ENCODE measurements around the gene PITPNC1. TPM values are rescaled to one million over a fixed set of nuclear protein-coding genes. Genes with fewer than 3 reads are reported as not detected.

Gene PITPNC1
- total RNA-seq, 1 experiment from 2014 or later = 23.1 TPM

DNA sequence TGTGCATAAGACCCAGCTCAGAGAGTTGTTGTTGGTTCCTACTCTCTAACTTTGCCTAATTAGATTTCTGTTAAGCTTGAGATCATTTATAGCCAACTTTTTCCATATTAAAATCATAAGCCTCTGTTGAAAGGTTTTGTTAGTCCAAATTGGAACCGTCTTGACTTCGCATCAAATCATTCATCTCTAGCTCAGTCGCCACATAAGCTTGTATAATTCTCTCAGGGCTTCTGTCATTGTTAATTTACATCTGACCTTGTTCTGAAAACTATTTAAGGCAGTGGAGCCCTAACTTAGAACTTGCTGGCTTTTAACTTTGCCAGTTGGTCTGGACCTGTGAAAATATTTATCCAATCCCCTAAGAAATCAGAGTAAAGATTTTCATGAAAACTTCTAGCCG is 107.2 kb downstream of the PITPNC1 start:
- no peak overlapping the region for H3K9ac ChIP-seq (ENCODE audit: low read length)
- BruUV-seq (replicated peaks) = no TSS peak
- H3K9me3 ChIP-seq (ENCODE audit: low read length) = no peaks in the 10 kb centered on the region
- H4K20me1 ChIP-seq (ENCODE audit: low read length) = no peaks in the 10 kb centered on the region
- H3K36me3 ChIP-seq (ENCODE audit: low read depth, low read length) = no peaks in the 10 kb centered on the region
- H3K9me2 ChIP-seq (replicated peaks; ENCODE audit: low read length) = no peaks in the 10 kb centered on the region
- no peak overlapping the region for H2AFZ ChIP-seq (ENCODE audit: low read length)
- peaks cover 6% of the 10 kb centered on the region for H3F3A ChIP-seq (ENCODE audit: low read length, unreplicated experiment)
- TF ChIP-seq EZH2 (IDR thresholded peaks at IDR 0.05; ENCODE audit: low read length, unreplicated experiment) (no peak), CTCF (conservative IDR thresholded peaks at IDR 0.05; ENCODE audit: low read depth, low read length) (no peak), EZH2phosphoT487 (IDR thresholded peaks at IDR 0.05; ENCODE audit: borderline replicate concordance, low read length) (no peak)
- POLR2A ChIA-PET (ENCODE audit: unreplicated experiment) = no interaction called here
- no peak overlapping the region for H3K4me2 ChIP-seq (ENCODE audit: low read length)
- no peak overlapping the region for H3K4me3 ChIP-seq (ENCODE audit: low read length)
- CTCF ChIA-PET = interaction anchor here (1.5 kb wide), 1 partner anchor 110 kb away, joined by 3 read pairs; no protein-coding TSS in a partner anchor
- intact Hi-C loops (cut with micrococcal nuclease) = no loop called here
- DNase-seq = no peak
- no peaks in the 10 kb centered on the region for H3K27me3 ChIP-seq (ENCODE audit: low read length)
- H3K79me2 ChIP-seq (ENCODE audit: low read length) = no peaks in the 10 kb centered on the region
- H3K4me1 ChIP-seq (ENCODE audit: insufficient read depth, low read length) = peaks cover 26% of the 10 kb centered on the region
- H3K27ac ChIP-seq (ENCODE audit: low read length) = no peak overlapping the region
- no peak for ATAC-seq

- ChIA-PET POLR2A (ENCODE audit: unreplicated experiment) (no interaction called here), CTCF (no interaction called here)
- Histone ChIP-seq H3K9me2 (replicated peaks; ENCODE audit: low read length) (no peaks in the 10 kb centered on the region), H3K36me3 (ENCODE audit: low read depth, low read length) (no peaks in the 10 kb centered on the region), H3K4me3 (ENCODE audit: low read length) (no peak overlapping the region), H3K4me1 (ENCODE audit: insufficient read depth, low read length) (peaks cover 26% of the 10 kb centered on the region), H3K27me3 (ENCODE audit: low read length) (no peaks in the 10 kb centered on the region), H4K20me1 (ENCODE audit: low read length) (no peaks in the 10 kb centered on the region), H3K9me3 (ENCODE audit: low read length) (no peaks in the 10 kb centered on the region), H3K27ac (ENCODE audit: low read length) (no peak overlapping the region), H3K79me2 (ENCODE audit: low read length) (no peaks in the 10 kb centered on the region), H2AFZ (ENCODE audit: low read length) (no peak overlapping the region), H3K9ac (ENCODE audit: low read length) (no peak overlapping the region), H3F3A (ENCODE audit: low read length, unreplicated experiment) (peaks cover 6% of the 10 kb centered on the region), H3K4me2 (ENCODE audit: low read length) (no peak overlapping the region)
- TF ChIP-seq EZH2 (IDR thresholded peaks at IDR 0.05; ENCODE audit: low read length, unreplicated experiment) (no peak), CTCF (conservative IDR thresholded peaks at IDR 0.05; ENCODE audit: low read depth, low read length) (no peak), EZH2phosphoT487 (IDR thresholded peaks at IDR 0.05; ENCODE audit: borderline replicate concordance, low read length) (no peak)
- BruUV-seq (replicated peaks) = no TSS peak
- intact Hi-C loops (cut with micrococcal nuclease) = no loop called here
- no peak for DNase-seq
- no peak for ATAC-seq
These were observed 108.6 kb downstream of the PITPNC1 start for GRCh38 chr17:67485666-67486065.

DNA sequence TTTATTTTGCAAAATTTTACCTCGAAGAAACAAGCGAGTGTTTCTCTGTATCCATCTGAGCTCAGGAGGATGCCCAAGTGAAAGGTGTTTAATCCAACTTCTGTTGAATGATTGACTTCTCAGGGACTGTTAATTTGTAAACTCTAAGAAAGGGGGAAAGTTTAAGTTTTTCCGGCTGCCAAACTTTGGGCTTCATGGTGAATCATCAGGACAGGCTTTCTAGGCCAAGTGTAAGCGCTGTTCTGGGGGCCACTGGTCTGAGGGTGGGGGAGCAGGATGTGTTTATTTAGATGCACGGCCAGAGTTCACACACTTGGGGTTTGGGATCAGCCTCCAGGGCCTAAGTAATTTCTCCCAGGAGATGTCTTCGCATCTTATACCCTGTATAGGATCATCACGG is 110.4 kb downstream of the PITPNC1 start:
- Histone ChIP-seq H3K9ac (ENCODE audit: low read length) (no peak overlapping the region), H3K27ac (ENCODE audit: low read length) (no peak overlapping the region), H3K79me2 (ENCODE audit: low read length) (no peaks in the 10 kb centered on the region), H3K27me3 (ENCODE audit: low read length) (no peaks in the 10 kb centered on the region), H2AFZ (ENCODE audit: low read length) (no peak overlapping the region), H3K9me3 (ENCODE audit: low read length) (no peaks in the 10 kb centered on the region), H3K4me3 (ENCODE audit: low read length) (no peak overlapping the region), H3F3A (ENCODE audit: low read length, unreplicated experiment) (no peaks in the 10 kb centered on the region), H3K4me1 (ENCODE audit: insufficient read depth, low read length) (peaks cover 9% of the 10 kb centered on the region), H4K20me1 (ENCODE audit: low read length) (no peaks in the 10 kb centered on the region), H3K36me3 (ENCODE audit: low read depth, low read length) (no peaks in the 10 kb centered on the region), H3K4me2 (ENCODE audit: low read length) (no peak overlapping the region), H3K9me2 (replicated peaks; ENCODE audit: low read length) (no peaks in the 10 kb centered on the region)
- ATAC-seq (no peak), DNase-seq (no peak)
- TF ChIP-seq EZH2phosphoT487 (IDR thresholded peaks at IDR 0.05; ENCODE audit: borderline replicate concordance, low read length) = no peak
- TF ChIP-seq CTCF (conservative IDR thresholded peaks at IDR 0.05; ENCODE audit: low read depth, low read length) = no peak
- no peak for TF ChIP-seq EZH2 (IDR thresholded peaks at IDR 0.05; ENCODE audit: low read length, unreplicated experiment)
- CTCF ChIA-PET = no interaction called here
- POLR2A ChIA-PET (ENCODE audit: unreplicated experiment) = no interaction called here
- intact Hi-C loops (cut with micrococcal nuclease) = no loop called here
- BruUV-seq (replicated peaks) = no TSS peak

Measured in PC-3 (cell line).